B cell (primary cell): Measurements from ENCODE around the gene DEDD2. TPM values are rescaled to one million over a fixed set of nuclear protein-coding genes. Genes with fewer than 3 reads are reported as not detected.

Experiments used
- ATAC-seq: fragments of 200-7000 bp; cut with Tn5 transposase; one replicate; pipeline ENCODE4 v1.10.0; 2021; ENCODE audit warnings: low read depth, mild to moderate bottlenecking, moderate number of reproducible peaks, moderate library complexity
- CTCF ChIA-PET: fragments of 350-600 bp; sonication (Branson Sonifier 250); formaldehyde crosslinking; loops from one replicate; lab custom pipeline; 2021; ENCODE audit warnings: antibody characterized with exemption, inconsistent platforms; lab: Charles Lee
- POLR2A ChIA-PET: fragments of 350-600 bp; sonication (Branson Sonifier 250); formaldehyde crosslinking; loops from one replicate; lab custom pipeline; 2021; ENCODE audit warnings: antibody characterized with exemption; lab: Charles Lee
- DNase-seq: peaks from one replicate; pipeline ENCODE4 v3.0.0; 2013
- H2AFZ ChIP-seq: 2 replicates; pipeline ENCODE4 v1.6.1; 2012; ENCODE audit warnings: mild to moderate bottlenecking, low read depth, low read length; ENCODE audit not compliant: insufficient read depth, poor library complexity, severe bottlenecking
- H3K27ac ChIP-seq, 2 donors: 1 replicate in 1 of 2; 2 replicates in 1 of 2; pipeline ENCODE4 v1.5.1; 2012 to 2013; ENCODE audit warnings: low read length in 2 of 2, mild to moderate bottlenecking in 2 of 2, moderate library complexity in 1 of 2
- H3K27me3 ChIP-seq, 4 experiments: fragments of 200-600 bp in 1 of 4; sonication (generic) in 1 of 4; replicated peaks in 1 of 4; 1 replicate in 2 of 4; 2 replicates in 2 of 4; pipeline versions ENCODE4 v1.6.1 to v1.7.0; 2013 to 2016; ENCODE audit warnings: low read length in 3 of 4, mild to moderate bottlenecking in 2 of 4, mixed read lengths in 1 of 4, moderate library complexity in 1 of 4; ENCODE audit not compliant: insufficient read depth in 4 of 4, control insufficient read depth in 3 of 4; ENCODE audit errors: control extremely low read depth in 1 of 4
- H3K36me3 ChIP-seq, 2 experiments: replicated peaks in 1 of 2; 1 replicate in 1 of 2; 2 replicates in 1 of 2; pipeline versions ENCODE4 v1.6.1 to v1.7.1; 2013; ENCODE audit warnings: low read length in 1 of 2; ENCODE audit not compliant: insufficient read depth in 2 of 2, control insufficient read depth in 1 of 2; ENCODE audit errors: control extremely low read depth in 1 of 2, extremely low read depth in 1 of 2
- H3K4me1 ChIP-seq, 2 donors: fragments of 200-600 bp in 1 of 2; sonication (generic) in 1 of 2; 1 replicate in 1 of 2; 2 replicates in 1 of 2; pipeline versions ENCODE4 v1.5.1 to v1.6.1; 2013 to 2017; ENCODE audit warnings: low read length in 2 of 2; ENCODE audit not compliant: control insufficient read depth in 2 of 2, insufficient read depth in 2 of 2
- H3K4me2 ChIP-seq: replicated peaks from 2 replicates; pipeline ENCODE3; 2012; ENCODE audit warnings: mild to moderate bottlenecking, low read depth, low read length; ENCODE audit not compliant: poor library complexity, severe bottlenecking
- H3K4me3 ChIP-seq, 5 experiments: fragments of 200-600 bp in 1 of 5; sonication (generic) in 1 of 5; 1 replicate in 3 of 5; 2 replicates in 2 of 5; pipeline versions ENCODE4 v1.5.1 to v1.7.0; 2011 to 2016; ENCODE audit warnings: low read length in 4 of 5, mild to moderate bottlenecking in 4 of 5, low read depth in 2 of 5, control low read depth in 1 of 5, moderate library complexity in 1 of 5; ENCODE audit not compliant: insufficient read depth in 1 of 5; ENCODE audit errors: control extremely low read depth in 1 of 5, extremely low read depth in 1 of 5
- H3K79me2 ChIP-seq: fragments of 200-600 bp; sonication (generic); one replicate; pipeline ENCODE4 v1.6.0; 2016; ENCODE audit warnings: low read length; ENCODE audit not compliant: control insufficient read depth, insufficient read depth
- H3K9ac ChIP-seq: fragments of 200-600 bp; sonication (generic); 2 replicates; pipeline ENCODE4 v1.6.1; 2017; ENCODE audit warnings: mild to moderate bottlenecking, low read length, moderate library complexity
- H3K9me3 ChIP-seq, 3 donors: one replicate each; pipeline versions ENCODE4 v1.6.1 to v1.7.1; 2013; ENCODE audit warnings: low read length in 2 of 3; ENCODE audit not compliant: control insufficient read depth in 2 of 3, insufficient read depth in 1 of 3; ENCODE audit errors: control extremely low read depth in 1 of 3
- H4K20me1 ChIP-seq: 2 replicates; pipeline ENCODE4 v1.6.0; 2012; ENCODE audit warnings: mild to moderate bottlenecking, low read length; ENCODE audit not compliant: insufficient read depth, control insufficient read depth, poor library complexity, severe bottlenecking
- H3K27ac Mint-ChIP-seq: one replicate; pipeline ENCODE4 v1.8.0; 2021; ENCODE audit warnings: mixed read lengths
- H3K27me3 Mint-ChIP-seq: one replicate; pipeline ENCODE4 v1.8.0; 2021; ENCODE audit warnings: mixed read lengths
- H3K4me1 Mint-ChIP-seq: one replicate; pipeline ENCODE4 v1.8.0; 2021; ENCODE audit warnings: mixed read lengths
- H3K4me3 Mint-ChIP-seq: one replicate; pipeline ENCODE4 v1.8.0; 2021; ENCODE audit warnings: mixed read lengths
- H3K9me3 Mint-ChIP-seq: one replicate; pipeline ENCODE4 v1.8.0; 2022; ENCODE audit warnings: mixed read lengths; ENCODE audit not compliant: insufficient read depth
- EZH2 ChIP-seq: IDR thresholded peaks from 2 replicates; pipeline ENCODE4 v1.6.1; 2012; ENCODE audit warnings: borderline replicate concordance, low read depth, mild to moderate bottlenecking, moderate library complexity, low read length; ENCODE audit not compliant: insufficient read depth, poor library complexity, severe bottlenecking
- WGBS: methylation state at CpG from one replicate; pipeline ENCODE4 v1.1.5; 2013; ENCODE audit warnings: missing lambda C conversion rate; ENCODE audit not compliant: insufficient coverage; 5-methylcytosine and 5-hydroxymethylcytosine counted together
- intact Hi-C: fragments of 100-400 bp; cut with micrococcal nuclease; formaldehyde crosslinking; loops from one replicate; pipeline ENCODE4 v1.10.0; 2022
- polyA plus RNA-seq: library from polyadenylated mRNA; depleted of rRNA; stranded (reverse); fragments of >200 nt; gene quantifications from 2 replicates; pipeline ENCODE4 v1.2.3, GENCODE V29; 2012
- total RNA-seq, 2 donors: library from RNA; stranded (reverse); fragments of 120-200 nt in 1 of 2; gene quantifications; 1 replicate in 1 of 2; 2 replicates in 1 of 2; pipeline versions ENCODE4 v1.2.3 to v1.2.4, GENCODE V29; 2013 to 2022
- TF ChIP-seq, protein P1 (sequence below): fragments of 200-600 bp; IDR thresholded peaks from one replicate; pipeline ENCODE4 v1.8.0; 2022; ENCODE audit warnings: antibody characterized with exemption, mild to moderate bottlenecking

The DEDD2 gene
- total and polyA plus RNA-seq, 2 donors (not counting 1 experiment from before 2014, with no cell fraction given) = 52.8 to 90.6 TPM

DNA sequence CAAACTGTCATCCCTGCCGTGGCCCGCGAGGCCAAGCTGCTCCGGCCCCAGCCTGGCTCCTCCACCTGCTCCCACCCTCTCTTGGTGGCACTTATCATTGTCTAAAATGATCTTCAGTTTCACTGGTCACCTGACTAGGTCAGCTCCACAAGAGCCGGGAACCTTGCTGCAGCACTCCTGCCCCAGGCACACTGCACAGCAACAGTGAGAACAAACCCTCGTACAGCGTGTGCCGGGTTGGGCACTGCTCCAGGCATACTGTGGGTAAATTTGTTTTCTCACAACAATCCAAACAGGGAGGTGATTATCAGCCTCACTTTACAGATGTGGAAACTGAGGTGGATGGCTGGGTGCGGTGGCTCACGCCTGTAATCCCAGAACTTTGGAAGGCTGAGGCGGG lies 8.9 kb downstream of the DEDD2 start:
- H3K4me3 Mint-ChIP-seq = no peak overlapping the region
- no peaks in the 10 kb centered on the region for H3K9me3 Mint-ChIP-seq
- peaks cover 42% of the 10 kb centered on the region for H3K4me1 Mint-ChIP-seq
- ATAC-seq = no peak
- no peaks in the 10 kb centered on the region for H3K27me3 Mint-ChIP-seq
- Histone ChIP-seq H3K27ac (no peak overlapping the region), H3K27me3 (no peaks in the 10 kb centered on the region), H3K79me2 (peaks cover 95% of the 10 kb centered on the region), H3K4me3 (no peak overlapping the region), H4K20me1 (peaks cover 90% of the 10 kb centered on the region), H3K36me3 (peaks cover 0 to 87% of the 10 kb centered on the region in 2 experiments), H2AFZ (no peak overlapping the region), H3K9ac (no peak overlapping the region), H3K4me2 (no peak overlapping the region), H3K9me3 (peaks cover 0 to 3% (median 0%) of the 10 kb centered on the region in 3 donors), H3K4me1 (peaks cover 11 to 13% of the 10 kb centered on the region in 2 donors)
- POLR2A ChIA-PET = no interaction called here
- DNase-seq = no peak
- peak overlapping the region; percentile 50 for H3K27ac Mint-ChIP-seq
- CTCF ChIA-PET = interaction anchor here (0.8 kb wide), 1 partner anchor 76 kb away, joined by 4 read pairs; the partner anchor contains the start of gene POU2F2
- TF ChIP-seq EZH2 = no peak
- TF ChIP-seq, protein P1, sequence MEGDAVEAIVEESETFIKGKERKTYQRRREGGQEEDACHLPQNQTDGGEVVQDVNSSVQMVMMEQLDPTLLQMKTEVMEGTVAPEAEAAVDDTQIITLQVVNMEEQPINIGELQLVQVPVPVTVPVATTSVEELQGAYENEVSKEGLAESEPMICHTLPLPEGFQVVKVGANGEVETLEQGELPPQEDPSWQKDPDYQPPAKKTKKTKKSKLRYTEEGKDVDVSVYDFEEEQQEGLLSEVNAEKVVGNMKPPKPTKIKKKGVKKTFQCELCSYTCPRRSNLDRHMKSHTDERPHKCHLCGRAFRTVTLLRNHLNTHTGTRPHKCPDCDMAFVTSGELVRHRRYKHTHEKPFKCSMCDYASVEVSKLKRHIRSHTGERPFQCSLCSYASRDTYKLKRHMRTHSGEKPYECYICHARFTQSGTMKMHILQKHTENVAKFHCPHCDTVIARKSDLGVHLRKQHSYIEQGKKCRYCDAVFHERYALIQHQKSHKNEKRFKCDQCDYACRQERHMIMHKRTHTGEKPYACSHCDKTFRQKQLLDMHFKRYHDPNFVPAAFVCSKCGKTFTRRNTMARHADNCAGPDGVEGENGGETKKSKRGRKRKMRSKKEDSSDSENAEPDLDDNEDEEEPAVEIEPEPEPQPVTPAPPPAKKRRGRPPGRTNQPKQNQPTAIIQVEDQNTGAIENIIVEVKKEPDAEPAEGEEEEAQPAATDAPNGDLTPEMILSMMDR = no peak
- WGBS = 98% methylated on average over 9 of the region's 11 CpGs
- intact Hi-C loops = no loop called here

DNA sequence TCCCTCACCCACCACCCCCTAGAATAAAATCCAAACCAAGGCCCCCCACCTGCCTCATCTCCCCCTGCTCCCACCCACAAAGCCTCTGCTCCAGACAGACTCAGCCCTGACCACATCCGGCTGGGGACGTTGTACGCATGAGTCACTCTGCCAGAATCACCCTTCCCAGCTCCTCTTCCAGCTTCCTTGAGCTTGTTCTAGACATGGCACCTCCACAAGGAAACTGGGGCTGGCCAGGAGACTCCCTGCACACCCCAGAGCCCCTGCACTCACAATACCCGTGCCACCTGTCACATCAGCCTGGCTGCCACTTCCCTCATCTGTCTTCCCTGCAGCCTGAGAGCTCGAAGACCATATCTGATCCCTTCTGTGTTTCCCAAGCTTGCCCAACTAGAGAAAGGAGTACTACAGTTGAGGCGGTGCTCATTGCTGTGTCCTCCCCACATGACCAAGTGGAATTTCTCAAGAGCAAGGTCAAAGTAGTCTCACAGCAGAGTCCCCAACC lies 9.7 kb downstream of the DEDD2 start:
- H3K27me3 ChIP-seq = no peaks in the 10 kb centered on the region
- H3K27me3 Mint-ChIP-seq = no peaks in the 10 kb centered on the region
- WGBS = 76% methylated on average over 6 of the region's 6 CpGs
- peaks cover 42% of the 10 kb centered on the region for H3K4me1 Mint-ChIP-seq
- DNase-seq (no peak), ATAC-seq (no peak)
- no peak overlapping the region for H3K9ac ChIP-seq
- TF ChIP-seq EZH2 = no peak
- TF ChIP-seq, protein P1 = no peak
- peak overlapping the region; percentile 46 for H3K27ac Mint-ChIP-seq
- H3K27ac ChIP-seq = no peak overlapping the region
- H3K36me3 ChIP-seq = peaks cover 0 to 87% of the 10 kb centered on the region in 2 experiments
- intact Hi-C loops = no loop called here
- peaks cover 0 to 4% (median 0%) of the 10 kb centered on the region in 3 donors for H3K9me3 ChIP-seq
- peaks cover 15% of the 10 kb centered on the region in 2 donors for H3K4me1 ChIP-seq
- no peaks in the 10 kb centered on the region for H3K9me3 Mint-ChIP-seq
- no peak overlapping the region for H3K4me2 ChIP-seq
- peaks cover 90% of the 10 kb centered on the region for H4K20me1 ChIP-seq
- no peak overlapping the region for H2AFZ ChIP-seq
- H3K4me3 ChIP-seq = no peak overlapping the region
- H3K79me2 ChIP-seq = peaks cover 95% of the 10 kb centered on the region
- H3K4me3 Mint-ChIP-seq = no peak overlapping the region
- POLR2A ChIA-PET = no interaction called here
- CTCF ChIA-PET = interaction anchor here (0.7 kb wide), 1 partner anchor 8 kb away, joined by 3 read pairs; no protein-coding TSS in a partner anchor
